ENCODE results near the gene TMEM54.

Gene TMEM54

GRCh38 chr1:32871364-32872191 lies 29.6 kb downstream of the TMEM54 start:
- TF ChIP-seq SP1 (IDR thresholded peaks at IDR 0.05) (no peak), HDGF (IDR thresholded peaks at IDR 0.05; ENCODE audit: borderline replicate concordance) (no peak), ZNF384 (IDR thresholded peaks at IDR 0.05) (no peak), L3MBTL2 (conservative IDR thresholded peaks at IDR 0.05) (no peak)
- CTCF ChIA-PET, result interaction anchor here (0.6 to 1.6 kb wide), 8 partner anchors 9 to 218 kb away, joined by 3 to 6 read pairs (median 4); no protein-coding TSS in a partner anchor
- POLR2A ChIA-PET, result interaction anchor here (1.0 to 1.1 kb wide), 2 partner anchors 10 to 200 kb away, joined by 3 read pairs; no protein-coding TSS in a partner anchor
- DNase-seq (ENCODE audit: extremely low spot score), result no peak

DNA sequence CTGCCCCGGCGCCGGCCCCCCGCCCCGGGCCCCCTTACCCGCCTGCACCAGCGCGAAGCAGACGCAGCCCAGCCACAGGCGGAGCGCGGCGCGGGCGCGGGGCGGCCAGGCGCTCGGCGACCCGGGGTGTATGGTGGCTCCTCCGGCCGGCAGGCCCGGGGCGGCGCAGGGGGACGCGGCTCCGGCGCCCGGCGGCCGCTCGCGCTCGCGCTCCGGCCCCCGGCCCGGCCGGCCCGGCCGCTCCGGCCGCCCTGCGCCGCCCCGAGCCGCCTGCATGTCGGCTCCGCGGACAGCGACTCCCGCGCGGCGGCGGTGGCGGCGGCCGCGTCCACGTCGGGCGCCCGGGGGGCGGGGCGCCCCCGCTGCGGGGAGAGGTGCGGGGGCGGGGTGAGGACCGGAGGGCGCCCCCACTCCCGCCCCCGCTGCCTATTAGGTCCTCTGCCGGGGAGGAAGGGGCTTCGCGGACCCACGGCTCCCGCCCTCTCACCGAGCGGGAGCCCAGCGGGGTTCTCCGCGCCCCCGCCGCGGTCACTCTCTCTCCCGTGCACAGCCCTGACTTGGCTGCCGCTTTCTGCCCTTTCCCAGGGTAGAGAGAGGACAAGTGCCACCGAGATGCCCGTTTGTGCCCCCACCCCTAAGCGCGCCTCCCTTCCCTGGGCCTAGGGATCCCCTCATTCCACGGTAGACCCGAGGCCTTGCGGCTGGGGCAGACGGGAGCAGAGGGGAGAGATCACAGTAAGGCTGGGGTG lies 30.4 kb downstream of the TMEM54 start, which contains the start of gene FNDC5:
Gene FNDC5 (minus strand): TSS at position 298 of the 749 bp plus-strand sequence.
- TF ChIP-seq ARNT (IDR thresholded peaks at IDR 0.05) (no peak), CTBP1 (IDR thresholded peaks at IDR 0.05; ENCODE audit: borderline replicate concordance) (no peak), NFRKB (IDR thresholded peaks at IDR 0.05) (no peak), L3MBTL2 (conservative IDR thresholded peaks at IDR 0.05) (no peak)
- ChIA-PET CTCF (interaction anchor here (0.9 to 1.6 kb wide), 4 partner anchors 8 to 143 kb away, joined by 3 to 5 read pairs (median 4); no protein-coding TSS in a partner anchor), POLR2A (interaction anchor here (1.0 to 1.1 kb wide), 2 partner anchors 9 to 201 kb away, joined by 3 read pairs; no protein-coding TSS in a partner anchor)
- DNase-seq (ENCODE audit: extremely low spot score), result peak; percentile 92

DNA sequence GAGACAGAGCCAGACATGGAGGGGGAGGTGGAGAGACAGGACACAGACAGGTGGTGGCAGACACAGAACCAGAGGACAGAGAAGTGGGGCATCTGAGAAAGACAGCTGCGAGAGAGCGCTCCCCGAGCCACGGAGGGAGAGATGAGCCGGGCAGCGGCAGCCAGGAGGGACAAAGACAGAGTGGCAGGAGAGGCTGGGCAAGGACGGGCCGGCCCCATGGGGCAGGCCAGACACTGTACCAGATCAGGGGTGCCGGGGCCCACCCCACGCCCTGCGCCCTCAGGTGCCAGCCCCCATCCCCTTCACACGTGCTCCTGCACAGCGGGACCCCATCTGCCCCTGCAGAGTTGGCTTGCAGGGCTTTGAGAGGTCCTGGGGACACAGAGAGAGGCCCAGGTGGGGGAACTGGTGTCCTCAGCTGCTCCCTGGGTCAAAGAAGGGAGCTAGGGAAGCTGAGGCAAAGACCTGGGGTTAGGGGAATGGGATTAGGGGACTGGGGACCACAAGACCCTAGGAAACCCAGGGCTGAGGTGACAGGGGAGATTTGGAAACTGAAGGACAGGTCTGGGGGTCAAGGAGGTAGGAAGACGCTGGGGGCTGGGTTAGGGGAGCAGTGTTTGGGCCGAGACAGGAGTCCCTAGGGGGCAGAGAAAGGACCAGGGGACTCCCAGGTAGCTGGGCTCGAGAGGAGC lies 31.1 kb downstream of the TMEM54 start:
- ChIA-PET CTCF (no interaction called here), POLR2A (interaction anchor here (1.4 kb wide), 1 partner anchor 10 kb away, joined by 3 read pairs; no protein-coding TSS in a partner anchor)
- TF ChIP-seq ELF4 (IDR thresholded peaks at IDR 0.05), result no peak
- no peak for TF ChIP-seq SP1 (IDR thresholded peaks at IDR 0.05)
- TF ChIP-seq NFRKB (IDR thresholded peaks at IDR 0.05), result no peak
- no peak for TF ChIP-seq FOXM1 (IDR thresholded peaks at IDR 0.05; ENCODE audit: borderline replicate concordance)
- no peak for TF ChIP-seq LEF1 (IDR thresholded peaks at IDR 0.05; ENCODE audit: borderline replicate concordance)
- TF ChIP-seq FOXK2 (IDR thresholded peaks at IDR 0.05), result no peak
- TF ChIP-seq SUZ12 (IDR thresholded peaks at IDR 0.05), result no peak
- TF ChIP-seq BHLHE40 (IDR thresholded peaks at IDR 0.05; ENCODE audit: borderline replicate concordance), result no peak
- TF ChIP-seq CTBP1 (IDR thresholded peaks at IDR 0.05; ENCODE audit: borderline replicate concordance), result no peak
- no peak for TF ChIP-seq HDGF (IDR thresholded peaks at IDR 0.05; ENCODE audit: borderline replicate concordance)
- TF ChIP-seq, protein P1, sequence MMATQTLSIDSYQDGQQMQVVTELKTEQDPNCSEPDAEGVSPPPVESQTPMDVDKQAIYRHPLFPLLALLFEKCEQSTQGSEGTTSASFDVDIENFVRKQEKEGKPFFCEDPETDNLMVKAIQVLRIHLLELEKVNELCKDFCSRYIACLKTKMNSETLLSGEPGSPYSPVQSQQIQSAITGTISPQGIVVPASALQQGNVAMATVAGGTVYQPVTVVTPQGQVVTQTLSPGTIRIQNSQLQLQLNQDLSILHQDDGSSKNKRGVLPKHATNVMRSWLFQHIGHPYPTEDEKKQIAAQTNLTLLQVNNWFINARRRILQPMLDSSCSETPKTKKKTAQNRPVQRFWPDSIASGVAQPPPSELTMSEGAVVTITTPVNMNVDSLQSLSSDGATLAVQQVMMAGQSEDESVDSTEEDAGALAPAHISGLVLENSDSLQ (IDR thresholded peaks at IDR 0.05), result no peak

DNA sequence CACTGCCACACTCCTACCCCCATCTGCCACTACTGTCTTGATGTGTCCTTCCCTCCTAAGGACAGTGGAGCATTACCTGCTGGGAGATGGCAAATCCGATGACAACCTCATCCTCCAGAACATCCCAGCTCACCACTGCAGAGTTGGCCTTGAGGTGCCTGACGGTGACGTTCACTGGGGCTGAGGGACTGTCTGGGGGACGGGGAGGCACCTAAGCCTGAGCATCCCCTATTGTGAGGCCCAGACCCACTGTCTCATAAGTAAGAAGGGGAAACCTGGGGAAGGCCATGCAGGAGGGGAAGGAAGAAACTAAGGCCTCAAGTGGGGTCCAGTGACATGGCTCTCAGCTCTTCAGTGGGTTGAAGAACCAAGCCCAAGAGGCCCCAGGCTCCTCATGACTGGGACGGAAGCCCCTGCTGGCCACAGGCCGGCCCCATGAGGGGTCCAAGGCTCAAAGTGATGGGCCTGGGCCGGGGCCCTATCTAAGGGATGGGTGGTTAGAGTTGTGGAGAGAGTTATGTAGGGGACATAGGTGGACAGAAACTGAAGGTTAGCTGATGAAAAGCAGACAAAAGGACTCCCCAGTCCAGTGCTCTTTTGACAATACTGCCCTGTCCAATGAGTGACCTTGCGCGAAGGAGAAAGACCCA lies 32.3 kb downstream of the TMEM54 start:
- ChIA-PET CTCF (no interaction called here), POLR2A (interaction anchor here (1.4 kb wide), 1 partner anchor 9 kb away, joined by 3 read pairs; no protein-coding TSS in a partner anchor)
- TF ChIP-seq FOXK2 (IDR thresholded peaks at IDR 0.05) (no peak), FOXA1 (IDR thresholded peaks at IDR 0.05) (no peak), L3MBTL2 (conservative IDR thresholded peaks at IDR 0.05) (no peak), ELF4 (IDR thresholded peaks at IDR 0.05) (no peak), ARNT (IDR thresholded peaks at IDR 0.05) (no peak), HDGF (IDR thresholded peaks at IDR 0.05; ENCODE audit: borderline replicate concordance) (no peak), ZNF384 (IDR thresholded peaks at IDR 0.05) (no peak), CTBP1 (IDR thresholded peaks at IDR 0.05; ENCODE audit: borderline replicate concordance) (no peak), BHLHE40 (IDR thresholded peaks at IDR 0.05; ENCODE audit: borderline replicate concordance) (no peak), NFRKB (IDR thresholded peaks at IDR 0.05) (no peak), FOXM1 (IDR thresholded peaks at IDR 0.05; ENCODE audit: borderline replicate concordance) (no peak), LEF1 (IDR thresholded peaks at IDR 0.05; ENCODE audit: borderline replicate concordance) (no peak), TARDBP (IDR thresholded peaks at IDR 0.05) (no peak), SP1 (IDR thresholded peaks at IDR 0.05) (no peak), SUZ12 (IDR thresholded peaks at IDR 0.05) (no peak)
- TF ChIP-seq, protein P1 (IDR thresholded peaks at IDR 0.05), result no peak
- DNase-seq (ENCODE audit: extremely low spot score), result no peak

More for the DNA sequence above, 31.1 kb downstream of the TMEM54 start:
- DNase-seq (ENCODE audit: extremely low spot score), result no peak

GRCh38 chr1:32868085-32868484 lies 33.1 kb downstream of the TMEM54 start:
- no peak for DNase-seq (ENCODE audit: extremely low spot score)
- ChIA-PET CTCF (interaction anchor here (1.2 to 1.6 kb wide), 2 partner anchors 8 to 156 kb away, joined by 4 read pairs; no protein-coding TSS in a partner anchor), POLR2A (no interaction called here)
- TF ChIP-seq, protein P1 (IDR thresholded peaks at IDR 0.05), result no peak
- no peak for TF ChIP-seq CTBP1 (IDR thresholded peaks at IDR 0.05; ENCODE audit: borderline replicate concordance)
- no peak for TF ChIP-seq FOXA1 (IDR thresholded peaks at IDR 0.05)
- no peak for TF ChIP-seq HDGF (IDR thresholded peaks at IDR 0.05; ENCODE audit: borderline replicate concordance)
- TF ChIP-seq NFRKB (IDR thresholded peaks at IDR 0.05), result no peak
- no peak for TF ChIP-seq FOXK2 (IDR thresholded peaks at IDR 0.05)
- no peak for TF ChIP-seq BHLHE40 (IDR thresholded peaks at IDR 0.05; ENCODE audit: borderline replicate concordance)
- TF ChIP-seq ZNF384 (IDR thresholded peaks at IDR 0.05), result no peak
- no peak for TF ChIP-seq LEF1 (IDR thresholded peaks at IDR 0.05; ENCODE audit: borderline replicate concordance)
- no peak for TF ChIP-seq ARNT (IDR thresholded peaks at IDR 0.05)
- TF ChIP-seq TARDBP (IDR thresholded peaks at IDR 0.05), result no peak
- TF ChIP-seq SP1 (IDR thresholded peaks at IDR 0.05), result no peak
- TF ChIP-seq L3MBTL2 (conservative IDR thresholded peaks at IDR 0.05), result no peak
- no peak for TF ChIP-seq FOXM1 (IDR thresholded peaks at IDR 0.05; ENCODE audit: borderline replicate concordance)
- no peak for TF ChIP-seq SUZ12 (IDR thresholded peaks at IDR 0.05)
- no peak for TF ChIP-seq ELF4 (IDR thresholded peaks at IDR 0.05)
